Adrenal gland (tissue), 12 donors: ENCODE measurements around the gene NXPE3. TPM values are rescaled to one million over a fixed set of nuclear protein-coding genes. Genes with fewer than 3 reads are reported as not detected.

Source experiments
- DNase-seq, 7 donors: peaks; one replicate each; pipeline ENCODE4 v3.0.0-alpha.2; 2019 to 2020
- H3K27ac ChIP-seq, 5 donors: fragments of 200-600 bp; sonication (generic) in 4 of 5; 1 replicate in 3 of 5; 2 replicates in 2 of 5; pipeline versions ENCODE4 v1.5.1 to v1.8.0; 2016 to 2020; ENCODE audit warnings: mild to moderate bottlenecking in 1 of 5
- H3K27me3 ChIP-seq: fragments of 200-600 bp; 2 replicates; pipeline ENCODE4 v1.8.0; 2021
- H3K36me3 ChIP-seq, 2 donors: fragments of 200-600 bp; replicated peaks in 1 of 2; 1 replicate in 1 of 2; 2 replicates in 1 of 2; pipeline versions ENCODE4 v1.5.1 to v1.8.0; 2018 to 2022
- H3K4me1 ChIP-seq, 2 donors: fragments of 200-600 bp; replicated peaks in 1 of 2; 1 replicate in 1 of 2; 2 replicates in 1 of 2; pipeline versions ENCODE4 v1.5.1 to v1.8.0; 2018 to 2021
- H3K4me3 ChIP-seq, 4 donors: fragments of 200-600 bp; sonication (generic) in 3 of 4; one replicate each; pipeline ENCODE4 v1.5.1; 2016 to 2018
- H3K9me3 ChIP-seq, 3 donors: fragments of 200-600 bp; sonication (generic) in 1 of 3; replicated peaks in 1 of 3; 1 replicate in 2 of 3; 2 replicates in 1 of 3; pipeline versions ENCODE4 v1.5.1 to v1.8.0; 2016 to 2021
- POLR2A ChIP-seq, 2 donors: fragments of 450-650 bp; IDR thresholded peaks; one replicate each; pipeline ENCODE4 v1.6.1; 2017; ENCODE audit warnings: antibody characterized with exemption in 2 of 2, mild to moderate bottlenecking in 2 of 2, moderate library complexity in 1 of 2
- WGBS, 4 donors: extraction: QIAGEN DNeasy Blood & Tissue Kit in 2 of 4; methylation state at CpG; one replicate each; pipeline versions ENCODE4 v1.1.5 to v1.1.7; 2013 to 2017; 5-methylcytosine and 5-hydroxymethylcytosine counted together
- intact Hi-C, 2 donors: fragments of 100-400 bp; cut with DNase I; formaldehyde crosslinking; loops; one replicate each; pipeline versions ENCODE4 v1.14.1 to v1.15.0; 2022 to 2023
- polyA plus RNA-seq, 3 donors: library from polyadenylated mRNA; stranded (reverse); fragments of 200-250 nt in 2 of 3; fragments of 350-450 nt in 1 of 3; fragmentation: Illumina TruSeq in 1 of 3; extraction: RNeasy Lipid Tissue Mini Kit (QIAGEN cat#74804) in 1 of 3; gene quantifications; one replicate each; pipeline ENCODE4 v1.2.3, GENCODE V29; 2013 to 2014
- total RNA-seq, 9 donors: library from RNA; depleted of rRNA in 4 of 9; stranded (reverse); fragments of >200 nt in 4 of 9; fragments of 120-200 nt in 1 of 9; fragmentation: NEBNext Ultra II Directional in 1 of 9; extraction: Animal tissue kit (Norgen Biotek cat#: 25700) in 1 of 9; gene quantifications; one replicate each; pipeline versions ENCODE4 v1.1.0 to v1.2.4, GENCODE V29; 2013 to 2023
- TF ChIP-seq, protein P1 (sequence below), 6 experiments: fragments of 450-650 bp in 4 of 6; fragments of 200-600 bp in 2 of 6; sonication (generic) in 1 of 6; IDR thresholded peaks; 1 replicate in 5 of 6; 2 replicates in 1 of 6; pipeline versions ENCODE4 v1.5.1 to v1.8.0; 2016 to 2021; ENCODE audit warnings: antibody characterized with exemption in 6 of 6, mild to moderate bottlenecking in 2 of 6, moderate library complexity in 1 of 6
- donor health status: healthy with polysubstance abuse.
- donor health status: Bipolar disorder and iron deficiency.
- donor health status: DM: yes; HTN: yes; CAD: no.
- donor health status: DM: no; HTN: no; CAD: no.
- donor health status: DM: no; HTN: no; CAD: no.
- donor health status: DM: yes; HTN: yes; CAD: no.

The NXPE3 gene
- total and polyA plus RNA-seq, 12 donors = 2.7 to 25.2 (median 7.8) TPM

DNA sequence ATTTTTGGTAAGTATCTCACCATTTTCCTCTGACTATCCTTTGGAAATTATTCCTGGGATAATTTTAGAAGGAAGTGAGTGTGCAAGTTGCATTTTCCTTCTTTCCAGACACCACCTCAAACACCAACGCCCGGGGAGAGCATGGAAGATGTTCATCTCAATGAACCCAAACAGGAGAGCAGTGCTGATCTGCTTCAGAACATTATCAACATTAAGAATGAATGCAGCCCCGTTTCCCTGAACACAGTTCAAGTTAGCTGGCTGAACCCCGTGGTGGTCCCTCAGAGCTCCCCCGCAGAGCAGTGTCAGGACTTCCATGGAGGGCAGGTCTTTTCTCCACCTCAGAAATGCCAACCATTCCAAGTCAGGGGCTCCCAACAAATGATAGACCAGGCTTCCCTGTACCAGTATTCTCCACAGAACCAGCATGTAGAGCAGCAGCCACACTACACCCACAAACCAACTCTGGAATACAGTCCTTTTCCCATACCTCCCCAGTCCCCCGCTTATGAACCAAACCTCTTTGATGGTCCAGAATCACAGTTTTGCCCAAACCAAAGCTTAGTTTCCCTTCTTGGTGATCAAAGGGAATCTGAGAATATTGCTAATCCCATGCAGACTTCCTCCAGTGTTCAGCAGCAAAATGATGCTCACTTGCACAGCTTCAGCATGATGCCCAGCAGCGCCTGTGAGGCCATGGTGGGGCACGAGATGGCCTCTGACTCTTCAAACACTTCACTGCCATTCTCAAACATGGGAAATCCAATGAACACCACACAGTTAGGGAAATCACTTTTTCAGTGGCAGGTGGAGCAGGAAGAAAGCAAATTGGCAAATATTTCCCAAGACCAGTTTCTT is 74.2 kb downstream of the NXPE3 start:
- DNase-seq = no peak
- H3K4me3 ChIP-seq = no peak overlapping the region
- intact Hi-C loops = no loop called here
- peaks cover 4 to 20% of the 10 kb centered on the region in 2 donors for H3K4me1 ChIP-seq
- TF ChIP-seq POLR2A (IDR thresholded peaks at IDR 0.05) = no peak
- TF ChIP-seq, protein P1, sequence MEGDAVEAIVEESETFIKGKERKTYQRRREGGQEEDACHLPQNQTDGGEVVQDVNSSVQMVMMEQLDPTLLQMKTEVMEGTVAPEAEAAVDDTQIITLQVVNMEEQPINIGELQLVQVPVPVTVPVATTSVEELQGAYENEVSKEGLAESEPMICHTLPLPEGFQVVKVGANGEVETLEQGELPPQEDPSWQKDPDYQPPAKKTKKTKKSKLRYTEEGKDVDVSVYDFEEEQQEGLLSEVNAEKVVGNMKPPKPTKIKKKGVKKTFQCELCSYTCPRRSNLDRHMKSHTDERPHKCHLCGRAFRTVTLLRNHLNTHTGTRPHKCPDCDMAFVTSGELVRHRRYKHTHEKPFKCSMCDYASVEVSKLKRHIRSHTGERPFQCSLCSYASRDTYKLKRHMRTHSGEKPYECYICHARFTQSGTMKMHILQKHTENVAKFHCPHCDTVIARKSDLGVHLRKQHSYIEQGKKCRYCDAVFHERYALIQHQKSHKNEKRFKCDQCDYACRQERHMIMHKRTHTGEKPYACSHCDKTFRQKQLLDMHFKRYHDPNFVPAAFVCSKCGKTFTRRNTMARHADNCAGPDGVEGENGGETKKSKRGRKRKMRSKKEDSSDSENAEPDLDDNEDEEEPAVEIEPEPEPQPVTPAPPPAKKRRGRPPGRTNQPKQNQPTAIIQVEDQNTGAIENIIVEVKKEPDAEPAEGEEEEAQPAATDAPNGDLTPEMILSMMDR (IDR thresholded peaks at IDR 0.05) = no peak
- no peaks in the 10 kb centered on the region for H3K27me3 ChIP-seq
- H3K9me3 ChIP-seq = no peaks in the 10 kb centered on the region
- H3K36me3 ChIP-seq = peaks cover 0 to 64% of the 10 kb centered on the region in 2 donors
- 91 to 98% (median 94%) methylated on average over 8 of the region's 8 CpGs for WGBS, 4 donors
- H3K27ac ChIP-seq = no peak overlapping the region

DNA sequence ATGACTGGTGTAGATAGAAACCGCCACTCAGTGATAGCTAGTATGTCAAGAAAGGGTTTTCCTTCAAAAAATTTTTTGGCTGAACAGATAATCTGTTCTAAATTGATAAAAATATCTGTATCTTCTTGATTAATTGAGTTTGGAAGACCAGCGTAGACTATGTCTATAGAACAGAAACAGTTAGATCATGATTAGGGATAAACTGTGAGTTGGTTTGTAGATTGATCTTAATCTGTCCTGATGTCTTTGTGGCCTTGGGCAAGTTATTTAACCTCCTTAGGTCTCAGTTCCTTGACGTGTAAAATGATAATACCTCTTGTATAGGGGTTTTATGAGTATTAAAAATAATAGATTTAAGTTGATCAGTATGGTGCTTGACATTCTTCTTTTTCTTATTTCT is 75.0 kb downstream of the NXPE3 start:
- intact Hi-C loops = no loop called here
- H3K4me3 ChIP-seq = no peak overlapping the region
- H3K4me1 ChIP-seq = peaks cover 0 to 14% of the 10 kb centered on the region in 2 donors

DNA sequence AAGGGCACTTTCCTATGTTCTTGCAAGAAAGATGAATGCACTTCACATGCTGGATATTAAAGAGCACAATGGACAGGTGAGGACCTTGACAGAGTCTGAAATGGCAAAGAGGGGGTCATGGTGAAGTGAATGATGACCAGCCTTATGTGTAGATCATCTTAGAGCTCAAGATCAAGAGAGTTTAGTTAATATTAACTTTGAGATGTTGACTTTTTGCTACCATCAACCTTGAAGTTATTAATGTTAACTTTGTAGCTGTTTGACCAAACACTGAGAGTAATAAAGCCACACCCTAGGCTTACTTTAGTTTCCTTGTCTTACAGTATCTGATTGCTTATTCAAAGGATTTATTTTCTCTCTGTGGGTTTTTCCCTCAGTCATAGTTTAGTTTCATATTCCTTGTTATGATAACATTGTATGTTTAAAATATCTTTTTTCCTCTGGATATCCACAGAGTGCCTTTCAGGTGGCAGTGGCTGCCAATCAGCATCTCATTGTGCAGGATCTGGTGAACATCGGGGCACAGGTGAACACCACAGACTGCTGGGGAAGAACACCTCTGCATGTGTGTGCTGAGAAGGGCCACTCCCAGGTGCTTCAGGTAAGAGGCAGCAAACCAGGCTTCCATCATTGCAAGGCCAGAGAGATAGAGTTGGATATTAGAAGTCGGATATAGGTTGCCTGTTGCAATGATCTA is 75.7 kb downstream of the NXPE3 start:
- H3K9me3 ChIP-seq = peaks cover 0 to 6% (median 0%) of the 10 kb centered on the region in 3 donors
- TF ChIP-seq POLR2A (IDR thresholded peaks at IDR 0.05) = no peak
- TF ChIP-seq, protein P1 (IDR thresholded peaks at IDR 0.05) = no peak
- peaks cover 0 to 14% of the 10 kb centered on the region in 2 donors for H3K4me1 ChIP-seq
- no peak for DNase-seq
- WGBS, 4 donors = 95 to 100% (median 100%) methylated on average over 2 of the region's 2 CpGs
- intact Hi-C loops = no loop called here
- peaks cover 0 to 79% of the 10 kb centered on the region in 2 donors for H3K36me3 ChIP-seq
- no peak overlapping the region for H3K4me3 ChIP-seq
- H3K27ac ChIP-seq = no peak overlapping the region
- H3K27me3 ChIP-seq = no peaks in the 10 kb centered on the region

More for the DNA sequence above, 75.0 kb downstream of the NXPE3 start:
- no peak for DNase-seq
- H3K27me3 ChIP-seq = no peaks in the 10 kb centered on the region
- H3K27ac ChIP-seq = no peak overlapping the region
- TF ChIP-seq, protein P1 (IDR thresholded peaks at IDR 0.05) = no peak
- no peak for TF ChIP-seq POLR2A (IDR thresholded peaks at IDR 0.05)
- peaks cover 0 to 72% of the 10 kb centered on the region in 2 donors for H3K36me3 ChIP-seq
- no peaks in the 10 kb centered on the region for H3K9me3 ChIP-seq
- 86 to 94% (median 87%) methylated on average over 3 of the region's 3 CpGs for WGBS, 4 donors

DNA sequence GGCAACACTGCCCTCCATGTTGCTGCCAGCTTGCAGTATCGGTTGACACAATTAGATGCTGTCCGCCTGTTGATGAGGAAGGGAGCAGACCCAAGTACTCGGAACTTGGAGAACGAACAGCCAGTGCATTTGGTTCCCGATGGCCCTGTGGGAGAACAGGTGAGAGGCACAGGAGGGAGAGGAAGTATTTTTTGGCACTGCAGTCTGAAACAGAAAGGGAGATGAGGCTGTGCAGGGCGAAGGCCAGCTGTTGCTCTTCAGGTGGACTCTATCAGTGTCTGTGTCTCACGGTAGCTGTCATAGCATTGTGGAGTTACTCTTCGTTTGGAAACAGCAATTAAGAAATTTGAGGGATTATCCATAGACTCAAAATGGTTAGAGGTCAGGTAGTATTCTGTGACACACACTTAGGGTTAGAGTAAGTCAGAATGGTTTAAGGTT is 78.3 kb downstream of the NXPE3 start:
- Histone ChIP-seq H3K36me3 (peaks cover 0 to 96% of the 10 kb centered on the region in 2 donors), H3K4me1 (no peaks in the 10 kb centered on the region), H3K27me3 (no peaks in the 10 kb centered on the region), H3K4me3 (no peak overlapping the region), H3K27ac (no peak overlapping the region), H3K9me3 (peaks cover 0 to 6% (median 0%) of the 10 kb centered on the region in 3 donors)
- no peak for DNase-seq
- no peak for TF ChIP-seq POLR2A (IDR thresholded peaks at IDR 0.05)
- TF ChIP-seq, protein P1 (IDR thresholded peaks at IDR 0.05) = no peak
- intact Hi-C loops = no loop called here
- 92 to 94% (median 93%) methylated on average over 8 of the region's 8 CpGs for WGBS, 4 donors
